Posterior vena cava (tissue), 2 donors: ENCODE data around the gene LMNB1. TPM values are rescaled to one million over a fixed set of nuclear protein-coding genes. Genes with fewer than 3 reads are reported as not detected.
"Not testable (repeated sequence)": the region's sequence is repeated elsewhere in the genome, so short reads cannot be mapped to it uniquely, and the experiment has no call there.

Experiments
- DNase-seq: peaks from one replicate; pipeline ENCODE4 v3.0.0-alpha.2; 2020; ENCODE audit warnings: low spot score
- intact Hi-C, 2 donors: fragments of 100-400 bp; cut with DNase I; formaldehyde crosslinking; loops; one replicate each; pipeline versions ENCODE4 v1.14.1 to v1.14.2; 2022 to 2023
- total RNA-seq, 2 donors: library from RNA; stranded (reverse); fragmentation: NEBNext Ultra II Directional; extraction: Animal tissue kit (Norgen Biotek cat#: 25700); gene quantifications; one replicate each; pipeline ENCODE4 v1.2.1, GENCODE V29; 2021
- donor health status: DM: yes; HTN: yes; CAD: no.
- donor health status: DM: yes; HTN: yes; CAD: no.

Gene LMNB1
- total RNA-seq, 2 donors from 2014 or later: 4.4 to 5.7 TPM

DNA sequence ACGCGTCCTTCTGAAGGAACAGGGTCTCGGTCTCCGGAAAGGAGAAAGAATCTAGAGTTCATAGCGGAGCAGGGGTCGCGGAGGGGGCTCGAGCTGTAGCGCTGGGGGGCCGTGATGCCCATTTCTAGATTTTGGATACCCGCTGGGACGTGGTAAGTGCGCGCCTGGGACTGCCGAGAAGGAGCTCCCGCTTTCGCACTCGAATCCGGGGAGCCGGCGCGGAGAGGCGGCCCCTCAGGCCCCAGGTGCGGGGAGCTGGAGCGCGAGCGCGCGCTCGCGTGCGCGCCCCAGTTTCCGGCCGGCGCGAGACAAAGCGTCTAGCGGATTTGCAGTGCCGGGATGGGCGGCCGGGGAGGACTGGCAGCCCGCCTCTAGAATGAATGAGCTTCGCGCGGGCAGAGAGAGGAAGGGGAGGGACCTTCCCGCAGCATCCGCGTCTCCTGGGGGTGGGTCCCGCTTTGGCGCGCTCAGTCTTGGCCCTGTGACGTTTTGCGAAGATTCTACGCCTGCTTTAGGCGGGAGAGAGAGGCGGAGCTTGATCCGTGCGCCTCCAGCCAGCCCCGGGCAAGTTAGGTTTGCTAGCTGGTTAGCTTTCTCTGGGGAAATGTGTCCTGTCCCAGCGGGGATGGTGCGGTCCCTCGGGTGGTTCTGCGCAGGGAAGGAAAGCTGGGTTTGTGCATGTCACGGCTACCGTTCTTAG, 1.2 kb downstream of the LMNB1 start:
- intact Hi-C loops: loop anchor here in 1 of 2 donors (5.0 kb wide), 1 partner anchor 101 kb away; no protein-coding TSS in a partner anchor
- DNase-seq: peak; percentile 95

GRCh38 chr5:126778675-126779403, 1.9 kb downstream of the LMNB1 start:
- DNase-seq: no peak
- intact Hi-C loops: loop anchor here in 1 of 2 donors (5.0 kb wide), 1 partner anchor 102 kb away; no protein-coding TSS in a partner anchor

- DNase-seq: no peak
- intact Hi-C loops: loop anchor here in 1 of 2 donors (10.0 kb wide), 1 partner anchor 105 kb away; no protein-coding TSS in a partner anchor
Measured at GRCh38 chr5:126780165-126780827, 3.4 kb downstream of the LMNB1 start.

- intact Hi-C loops: loop anchor here in 1 of 2 donors (10.0 kb wide), 1 partner anchor 114 kb away; no protein-coding TSS in a partner anchor
- not testable (repeated sequence) for DNase-seq
Measured at GRCh38 chr5:126788409-126788808, 11.5 kb downstream of the LMNB1 start.

- DNase-seq: no peak
- intact Hi-C loops: no loop called here
Measured at GRCh38 chr5:126793097-126793496, 16.2 kb downstream of the LMNB1 start.

DNA sequence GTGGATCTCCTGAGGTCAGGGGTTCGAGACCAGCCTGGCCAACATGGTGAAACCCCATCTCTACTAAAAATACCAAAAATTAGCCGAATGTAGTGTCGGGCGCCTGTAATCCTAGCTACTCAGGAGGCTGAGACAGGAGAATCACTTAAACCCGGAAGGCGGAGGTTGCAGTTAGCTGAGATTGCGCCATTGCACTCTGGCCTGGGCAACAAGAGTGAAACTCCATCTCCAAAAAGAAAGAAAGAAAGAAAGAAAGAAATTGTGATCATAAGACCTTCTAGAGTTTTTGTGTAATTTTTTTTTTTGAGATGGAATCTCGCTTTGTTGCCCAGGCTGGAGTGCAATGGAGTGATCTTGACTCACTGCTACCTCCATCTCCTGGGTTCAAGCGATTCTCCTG, 16.7 kb downstream of the LMNB1 start:
- intact Hi-C loops, DNase-seq: not testable (repeated sequence)

- DNase-seq: no peak
- intact Hi-C loops: no loop called here
Measured at GRCh38 chr5:126794157-126794828, 17.4 kb downstream of the LMNB1 start.

DNA sequence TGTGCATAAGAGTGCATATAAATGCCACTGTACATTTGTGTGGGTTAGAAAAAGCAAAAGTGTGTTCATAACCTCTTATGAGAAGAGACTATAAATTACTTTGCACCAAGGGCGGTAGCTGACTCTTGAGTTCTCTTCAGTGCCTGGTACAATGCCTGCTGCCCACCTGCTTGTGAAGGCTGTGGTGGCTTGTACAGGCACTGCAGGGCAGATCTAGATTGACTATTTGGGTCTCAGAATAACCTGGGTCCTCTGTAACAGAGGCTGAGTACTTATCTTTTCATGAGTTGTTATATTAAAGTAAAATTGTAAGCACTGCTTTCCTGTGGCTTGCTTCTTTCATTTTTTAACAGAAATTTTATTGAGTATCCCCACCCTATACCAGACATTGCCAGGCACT, 22.8 kb downstream of the LMNB1 start:
- DNase-seq: no peak
- intact Hi-C loops: no loop called here

GRCh38 chr5:126801174-126801991, 24.4 kb downstream of the LMNB1 start:
- no peak for DNase-seq
- intact Hi-C loops: no loop called here

DNA sequence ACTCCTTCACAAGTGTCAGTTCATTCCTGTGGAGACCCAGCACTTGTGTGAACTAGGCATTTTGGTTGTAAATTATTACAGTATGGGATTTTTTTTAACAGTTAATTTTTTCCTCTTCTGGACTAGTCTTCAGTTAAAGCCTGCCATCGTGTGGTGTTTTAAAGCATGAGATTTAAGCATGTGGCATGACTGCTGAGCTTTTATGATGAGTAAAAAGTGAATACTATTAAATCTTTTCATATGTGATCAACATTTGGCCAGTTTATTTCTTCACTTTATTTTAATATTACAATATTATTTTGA, 25.0 kb downstream of the LMNB1 start:
- DNase-seq: no peak
- intact Hi-C loops: no loop called here

DNA sequence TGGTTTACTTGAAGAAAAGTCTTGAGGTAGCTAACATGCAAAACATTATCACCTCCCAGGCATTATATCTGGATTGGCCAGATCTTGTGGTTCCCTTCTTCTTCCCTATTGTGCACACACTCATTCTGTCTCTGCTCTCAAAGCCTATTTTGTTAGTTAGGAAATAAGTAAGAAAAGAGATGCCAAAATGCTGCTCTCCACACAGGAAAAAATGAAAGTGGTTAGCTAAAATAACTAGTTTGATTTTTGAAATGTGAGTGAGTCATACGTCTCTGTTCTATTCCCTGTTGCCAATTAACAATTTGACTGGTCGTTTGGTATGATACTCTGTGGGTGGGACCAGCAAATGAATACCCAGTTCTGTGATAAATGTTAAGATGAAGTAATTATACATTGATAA, 28.1 kb downstream of the LMNB1 start:
- no peak for DNase-seq
- intact Hi-C loops: no loop called here

GRCh38 chr5:126808521-126808988, 31.6 kb downstream of the LMNB1 start:
- intact Hi-C loops: no loop called here
- no peak for DNase-seq

GRCh38 chr5:126809916-126810315, 33.0 kb downstream of the LMNB1 start:
- no peak for DNase-seq
- intact Hi-C loops: no loop called here

DNA sequence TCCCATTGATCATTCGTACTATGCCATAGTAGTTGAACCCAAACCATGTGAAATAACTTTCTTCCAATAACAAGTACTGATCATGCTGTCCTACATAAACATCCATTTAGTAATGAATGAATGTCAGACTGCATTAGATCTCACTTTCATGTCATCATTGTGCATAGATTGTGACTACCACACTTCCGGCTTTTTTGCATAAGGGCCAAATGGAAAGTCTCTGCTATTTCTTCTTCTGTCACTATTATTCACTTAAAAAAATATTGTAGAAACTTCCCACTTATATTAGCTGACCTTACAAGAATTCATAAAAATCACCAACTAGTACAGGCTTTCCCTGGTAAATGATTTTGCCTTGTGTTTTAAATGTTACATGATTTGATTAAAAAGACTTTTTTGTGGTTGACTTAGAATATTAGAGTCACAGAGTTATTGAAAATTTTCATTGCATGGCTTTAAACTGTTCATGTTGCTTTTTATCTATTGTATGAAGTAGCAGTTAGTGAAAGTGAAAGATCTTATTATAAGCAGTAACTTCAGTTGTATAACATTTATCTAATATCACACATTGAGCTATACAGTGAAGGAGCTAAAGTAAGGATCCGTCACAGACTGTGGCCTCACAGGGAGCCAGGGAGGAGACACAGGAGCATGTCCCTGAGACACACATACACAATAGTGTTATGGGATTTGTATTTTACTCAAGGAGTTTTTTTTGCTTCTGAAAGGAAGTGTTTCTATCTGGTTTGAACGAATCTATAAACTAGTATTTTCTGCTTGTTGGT, 33.9 kb downstream of the LMNB1 start:
- no peak for DNase-seq
- intact Hi-C loops: no loop called here

DNA sequence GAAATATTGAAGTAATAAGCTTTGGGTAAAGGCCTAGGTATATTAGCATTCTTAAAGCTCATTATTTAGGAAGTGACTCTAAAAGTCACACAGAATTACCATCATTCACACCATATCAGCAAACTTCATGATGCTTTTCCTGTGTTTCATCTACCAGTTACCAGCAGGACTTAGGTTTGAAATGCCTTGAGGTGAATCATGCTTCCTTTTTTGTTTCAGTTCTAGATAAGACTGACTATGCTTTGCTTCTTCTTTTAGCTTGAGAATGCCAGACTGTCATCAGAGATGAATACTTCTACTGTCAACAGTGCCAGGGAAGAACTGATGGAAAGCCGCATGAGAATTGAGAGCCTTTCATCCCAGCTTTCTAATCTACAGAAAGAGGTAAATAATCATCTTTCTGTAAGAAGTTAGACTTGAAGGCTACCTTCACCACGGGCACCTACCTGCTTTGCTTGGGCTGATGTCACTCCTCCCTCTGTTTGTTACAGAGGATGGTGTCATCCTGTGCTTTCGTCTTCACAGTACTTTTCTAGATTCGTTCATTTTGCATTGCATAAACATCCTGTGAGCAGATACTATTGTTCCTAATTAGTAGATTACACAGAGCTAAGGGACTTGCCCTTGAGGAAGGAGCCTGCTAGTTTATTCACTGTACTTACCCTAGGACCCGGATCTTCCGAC, 34.7 kb downstream of the LMNB1 start:
- intact Hi-C loops: no loop called here
- DNase-seq: no peak

- DNase-seq: no peak
- intact Hi-C loops: no loop called here
Measured at GRCh38 chr5:126812199-126812570, 35.2 kb downstream of the LMNB1 start.

- DNase-seq, intact Hi-C loops: not testable (repeated sequence)
Measured at GRCh38 chr5:126813799-126814198, 36.9 kb downstream of the LMNB1 start.
